NCI-H128 (cell line): ENCODE results near the gene NUP214.
A peak's percentile ranks its signal among the peaks of the same experiment; 100 is the strongest.

Experiments
- DNase-seq: peaks from one replicate; lab custom pipeline; 2025; ENCODE audit not compliant: unreplicated experiment; lab: John Stamatoyannopoulos, UW

The NUP214 gene

GRCh38 chr9:131276094-131276888 lies 150.9 kb downstream of the NUP214 start, which contains the start of gene FAM78A:
FAM78A (minus strand) TSS chr9:131276510; CDS start chr9:131276179, 331 bp downstream.
- DNase-seq = no peak

GRCh38 chr9:131276891-131277286 lies 151.5 kb downstream of the NUP214 start:
- DNase-seq = no peak

- DNase-seq = no peak
These were observed 152.0 kb downstream of the NUP214 start for GRCh38 chr9:131277287-131277909.

GRCh38 chr9:131277910-131278701 lies 152.7 kb downstream of the NUP214 start:
- DNase-seq = peak; percentile 53

- no peak for DNase-seq
These were observed 153.3 kb downstream of the NUP214 start for GRCh38 chr9:131278702-131279111.

GRCh38 chr9:131279196-131279862 lies 153.9 kb downstream of the NUP214 start:
- no peak for DNase-seq

- no peak for DNase-seq
These were observed 154.6 kb downstream of the NUP214 start for GRCh38 chr9:131279863-131280570.

GRCh38 chr9:131280660-131281059 lies 155.3 kb downstream of the NUP214 start:
- DNase-seq = no peak

GRCh38 chr9:131281119-131281965 lies 156.0 kb downstream of the NUP214 start:
- DNase-seq = no peak

- DNase-seq = no peak
These were observed 156.8 kb downstream of the NUP214 start for GRCh38 chr9:131282175-131282574.

- no peak for DNase-seq
These were observed 157.5 kb downstream of the NUP214 start for GRCh38 chr9:131282688-131283422.
